Renal pelvis (tissue), 12 donors: ENCODE data around the gene PLCL1. TPM values are rescaled to one million over a fixed set of nuclear protein-coding genes. Genes with fewer than 3 reads are reported as not detected.

Source experiments
- DNase-seq: peaks from one replicate; pipeline ENCODE4 v3.0.0-alpha.2; 2013
- long read RNA-seq, 16 experiments: transcript quantifications; one replicate each; lab custom pipeline, GENCODE V29; 2026
- polyA plus RNA-seq, 3 donors: library from polyadenylated mRNA; unstranded; fragments of 120-200 nt; gene quantifications; one replicate each; pipeline ENCODE4 v1.2.1, GENCODE V29; 2013; ENCODE audit not compliant: insufficient read length in 3 of 3

PLCL1 gene
- polyA plus RNA-seq: 10 to 100 TPM; 13.9 to 16.6 (median 14.2) TPM
- long read RNA-seq, donor 1, full-length matches to known transcripts: 3 of 3 reads
- long read RNA-seq, donor 1, partial matches to known transcripts: 0 of 3 reads
- long read RNA-seq, donor 1, other reads (novel, unspliced or antisense): 0 of 3 reads
- long read RNA-seq, donor 2, full-length matches to known transcripts: 2 of 2 reads
- long read RNA-seq, donor 2, partial matches to known transcripts: 0 of 2 reads
- long read RNA-seq, donor 2, other reads (novel, unspliced or antisense): 0 of 2 reads
- long read RNA-seq, donor 3, full-length matches to known transcripts: 2 of 2 reads
- long read RNA-seq, donor 3, partial matches to known transcripts: 0 of 2 reads
- long read RNA-seq, donor 3, other reads (novel, unspliced or antisense): 0 of 2 reads
- long read RNA-seq, donor 4, full-length matches to known transcripts: 2 of 2 reads
- long read RNA-seq, donor 4, partial matches to known transcripts: 0 of 2 reads
- long read RNA-seq, donor 4, other reads (novel, unspliced or antisense): 0 of 2 reads
- long read RNA-seq, donor 5, full-length matches to known transcripts: 1 of 6 reads
- long read RNA-seq, donor 5, partial matches to known transcripts: 5 of 6 reads
- long read RNA-seq, donor 5, other reads (novel, unspliced or antisense): 0 of 6 reads
- long read RNA-seq, donor 6, full-length matches to known transcripts: 2 of 2 reads
- long read RNA-seq, donor 6, partial matches to known transcripts: 0 of 2 reads
- long read RNA-seq, donor 6, other reads (novel, unspliced or antisense): 0 of 2 reads
- long read RNA-seq, donor 7, full-length matches to known transcripts: 3 of 3 reads
- long read RNA-seq, donor 7, partial matches to known transcripts: 0 of 3 reads
- long read RNA-seq, donor 7, other reads (novel, unspliced or antisense): 0 of 3 reads
- long read RNA-seq, donor 8, full-length matches to known transcripts: 2 of 2 reads
- long read RNA-seq, donor 8, partial matches to known transcripts: 0 of 2 reads
- long read RNA-seq, donor 8, other reads (novel, unspliced or antisense): 0 of 2 reads
- long read RNA-seq, donor 9, full-length matches to known transcripts: 5 of 5 reads
- long read RNA-seq, donor 9, partial matches to known transcripts: 0 of 5 reads
- long read RNA-seq, donor 9, other reads (novel, unspliced or antisense): 0 of 5 reads
- long read RNA-seq, donor 10, full-length matches to known transcripts: 1 of 1 reads
- long read RNA-seq, donor 10, partial matches to known transcripts: 0 of 1 reads
- long read RNA-seq, donor 10, other reads (novel, unspliced or antisense): 0 of 1 reads
- long read RNA-seq, donor 11, full-length matches to known transcripts: 3 of 3 reads
- long read RNA-seq, donor 11, partial matches to known transcripts: 0 of 3 reads
- long read RNA-seq, donor 11, other reads (novel, unspliced or antisense): 0 of 3 reads
- long read RNA-seq, donor 12, full-length matches to known transcripts: 3 of 8 reads
- long read RNA-seq, donor 12, partial matches to known transcripts: 5 of 8 reads
- long read RNA-seq, donor 12, other reads (novel, unspliced or antisense): 0 of 8 reads
- long read RNA-seq, donor 13, full-length matches to known transcripts: 1 of 1 reads
- long read RNA-seq, donor 13, partial matches to known transcripts: 0 of 1 reads
- long read RNA-seq, donor 13, other reads (novel, unspliced or antisense): 0 of 1 reads
- long read RNA-seq, donor 14: 0 reads
- long read RNA-seq, donor 15, full-length matches to known transcripts: 4 of 4 reads
- long read RNA-seq, donor 15, partial matches to known transcripts: 0 of 4 reads
- long read RNA-seq, donor 15, other reads (novel, unspliced or antisense): 0 of 4 reads
- long read RNA-seq, donor 16, full-length matches to known transcripts: 1 of 1 reads
- long read RNA-seq, donor 16, partial matches to known transcripts: 0 of 1 reads
- long read RNA-seq, donor 16, other reads (novel, unspliced or antisense): 0 of 1 reads

DNA sequence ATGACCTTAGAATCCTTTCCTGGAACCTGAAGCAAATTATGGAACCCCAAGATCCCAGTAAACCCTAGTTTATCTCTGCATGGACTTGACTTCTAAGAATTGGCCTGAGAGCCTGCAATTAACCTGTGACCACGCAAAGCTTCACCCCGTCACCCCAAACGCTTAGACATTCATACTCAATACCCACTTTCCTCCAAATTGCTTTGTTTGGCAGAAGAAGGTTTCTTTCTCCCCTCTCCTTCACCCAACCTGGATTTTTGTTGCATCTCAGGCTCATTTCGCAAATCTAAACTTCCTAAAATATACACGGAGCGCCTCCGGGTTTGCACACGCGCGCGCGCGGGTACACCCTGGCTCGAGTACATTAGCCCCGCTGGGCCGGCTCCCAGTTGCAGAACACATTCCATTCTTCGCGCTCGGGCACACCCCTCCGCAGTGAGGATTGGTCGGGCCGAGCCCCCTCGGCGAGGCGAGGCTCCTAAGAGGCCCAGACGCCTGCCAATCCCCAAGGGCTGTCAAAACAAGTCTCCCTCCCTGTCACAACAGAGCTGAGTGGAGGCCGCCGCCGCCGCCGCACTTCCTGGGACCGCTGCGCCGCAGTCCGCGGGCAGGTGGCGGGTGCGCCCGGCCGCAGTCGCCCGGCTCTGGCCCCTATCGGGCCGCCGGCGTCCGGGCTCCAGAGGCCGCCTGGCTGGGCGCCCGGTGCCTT is at the start of gene PLCL1:
Gene PLCL1, plus strand, starts transcription at position 545 of the 709 bp plus-strand sequence.
- DNase-seq: peak; percentile 91

DNA sequence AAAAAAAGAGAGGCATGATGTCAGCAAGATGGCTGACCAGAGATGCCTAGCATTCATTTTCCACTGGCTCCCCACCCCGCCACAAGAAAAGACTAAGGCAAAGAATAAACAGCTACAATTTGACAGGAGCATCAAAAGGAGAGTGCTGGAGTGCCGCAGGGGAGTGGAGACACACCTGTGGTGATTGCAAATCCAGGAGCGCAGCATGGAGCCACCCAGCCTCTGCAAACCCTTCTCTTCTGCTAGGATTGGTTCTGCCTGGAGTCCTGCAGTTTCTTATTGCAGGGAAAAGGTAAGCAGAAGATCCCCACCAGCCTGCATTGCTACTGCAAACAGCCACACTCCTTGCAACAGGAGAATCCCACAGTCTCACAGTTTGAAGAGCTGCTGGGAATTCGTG is 45.4 kb upstream of the PLCL1 start:
- no peak for DNase-seq

DNA sequence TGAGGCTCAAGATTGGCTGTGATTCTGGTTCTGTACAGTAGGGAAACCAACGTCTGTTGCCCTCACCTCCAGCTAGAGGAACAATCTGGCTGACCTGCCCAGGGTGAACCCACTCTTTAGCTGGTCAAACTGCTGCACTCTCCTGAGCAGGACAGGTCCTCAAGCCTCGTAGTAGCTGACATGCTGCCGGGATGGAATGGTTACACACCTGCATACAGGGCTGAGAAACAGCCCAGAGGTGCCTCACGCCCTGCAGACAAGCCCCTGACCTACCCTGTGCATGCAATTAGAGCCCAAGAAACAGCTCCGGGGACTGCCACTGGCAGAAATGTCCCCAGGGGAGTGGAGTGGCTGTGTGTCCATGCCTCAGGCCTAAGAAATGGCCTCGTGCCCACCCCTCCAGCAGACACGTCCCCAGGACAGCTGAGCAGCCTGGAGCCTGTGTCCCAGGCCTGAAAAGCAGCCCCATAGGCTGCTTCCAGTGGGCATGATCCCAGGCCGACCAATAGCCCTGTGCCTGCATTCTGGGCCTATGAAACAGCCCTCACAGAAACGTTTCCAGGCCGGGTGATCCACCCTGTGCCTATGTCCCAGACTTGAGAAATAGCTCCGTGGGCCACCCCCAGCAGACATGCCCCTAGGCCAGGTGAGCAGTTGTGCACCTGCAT is 44.6 kb upstream of the PLCL1 start:
- DNase-seq: no peak

DNA sequence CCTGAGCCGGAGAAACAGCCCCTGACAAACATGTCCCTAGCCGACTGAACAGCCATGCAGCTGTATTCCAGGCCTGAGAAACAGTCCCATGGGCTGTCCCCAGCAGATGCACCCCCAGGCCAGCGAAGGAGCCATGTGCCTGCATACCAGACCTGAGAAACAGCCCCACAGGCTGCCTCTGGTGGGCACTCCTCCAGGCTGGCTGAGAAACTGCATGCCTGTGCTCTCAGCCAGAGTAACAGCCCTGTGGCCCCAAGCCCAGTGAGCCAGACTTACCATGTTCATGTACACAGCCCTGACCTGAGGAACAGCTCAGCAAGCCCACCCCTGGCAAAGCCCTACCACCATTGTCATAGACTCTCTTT is 44.1 kb upstream of the PLCL1 start:
- no peak for DNase-seq

DNA sequence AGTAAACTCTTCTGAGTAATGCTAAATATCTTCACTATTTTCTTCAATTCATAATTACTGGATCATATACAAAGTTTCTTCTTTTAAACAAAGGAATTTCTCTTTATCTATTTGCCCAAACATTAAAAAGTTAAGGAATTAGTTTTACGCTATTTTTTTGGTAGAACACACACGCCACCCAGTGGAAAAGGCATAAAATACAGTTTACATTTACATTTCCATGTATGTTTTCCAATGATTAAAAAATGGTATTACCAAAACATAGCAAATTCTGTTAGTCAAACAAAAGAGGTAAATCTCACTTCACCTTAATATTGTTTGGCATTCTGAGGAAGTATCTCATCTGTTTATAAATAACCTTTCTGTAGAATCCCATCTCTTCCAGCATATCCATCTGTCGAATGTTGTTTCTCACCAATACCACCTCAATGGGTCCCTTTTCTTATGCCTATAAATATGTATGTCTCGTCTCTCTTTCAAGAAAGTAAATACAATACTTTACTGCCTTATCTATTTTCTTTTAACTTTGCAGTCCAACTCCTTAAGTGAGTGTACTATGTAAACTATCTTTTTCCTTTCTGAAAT is 26.5 kb upstream of the PLCL1 start:
- peak; percentile 29 for DNase-seq

DNA sequence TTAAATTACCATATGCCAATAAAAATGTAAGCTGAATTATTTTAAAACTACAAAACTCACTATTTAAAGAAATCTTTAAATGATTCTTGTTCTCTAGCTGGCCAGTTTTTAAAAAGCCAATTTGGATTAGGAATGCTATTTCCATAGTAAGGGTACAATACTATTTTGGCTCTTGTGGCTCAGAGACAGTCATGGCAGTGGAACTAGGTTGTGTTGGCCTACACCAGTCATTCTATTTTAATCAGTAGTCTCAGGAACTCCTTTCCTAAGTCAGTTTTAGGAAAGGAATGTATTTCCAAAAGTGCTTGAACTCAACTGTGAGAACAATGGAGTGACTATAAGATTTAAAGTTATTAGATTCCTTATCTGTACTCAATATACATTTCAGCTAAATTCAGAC is 25.1 kb upstream of the PLCL1 start:
- no peak for DNase-seq

DNA sequence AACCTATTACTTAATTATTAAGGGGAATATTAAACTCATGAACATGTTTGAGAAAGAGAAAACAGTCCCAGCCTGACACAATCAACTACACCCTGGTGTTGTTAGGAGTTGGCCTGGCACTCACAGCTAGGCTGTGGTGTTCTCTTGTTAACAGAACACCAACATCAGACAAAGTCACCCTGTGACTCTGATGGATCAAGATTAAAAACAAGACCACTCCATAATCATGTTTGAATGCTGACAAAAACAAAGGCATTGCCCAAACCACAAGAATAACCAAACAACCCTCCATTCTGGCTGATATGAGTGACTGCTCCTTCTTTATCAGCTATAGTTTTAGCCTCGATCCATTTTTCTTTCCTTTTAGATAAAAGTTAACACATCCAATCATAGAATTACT is 22.3 kb upstream of the PLCL1 start:
- DNase-seq: no peak

DNA sequence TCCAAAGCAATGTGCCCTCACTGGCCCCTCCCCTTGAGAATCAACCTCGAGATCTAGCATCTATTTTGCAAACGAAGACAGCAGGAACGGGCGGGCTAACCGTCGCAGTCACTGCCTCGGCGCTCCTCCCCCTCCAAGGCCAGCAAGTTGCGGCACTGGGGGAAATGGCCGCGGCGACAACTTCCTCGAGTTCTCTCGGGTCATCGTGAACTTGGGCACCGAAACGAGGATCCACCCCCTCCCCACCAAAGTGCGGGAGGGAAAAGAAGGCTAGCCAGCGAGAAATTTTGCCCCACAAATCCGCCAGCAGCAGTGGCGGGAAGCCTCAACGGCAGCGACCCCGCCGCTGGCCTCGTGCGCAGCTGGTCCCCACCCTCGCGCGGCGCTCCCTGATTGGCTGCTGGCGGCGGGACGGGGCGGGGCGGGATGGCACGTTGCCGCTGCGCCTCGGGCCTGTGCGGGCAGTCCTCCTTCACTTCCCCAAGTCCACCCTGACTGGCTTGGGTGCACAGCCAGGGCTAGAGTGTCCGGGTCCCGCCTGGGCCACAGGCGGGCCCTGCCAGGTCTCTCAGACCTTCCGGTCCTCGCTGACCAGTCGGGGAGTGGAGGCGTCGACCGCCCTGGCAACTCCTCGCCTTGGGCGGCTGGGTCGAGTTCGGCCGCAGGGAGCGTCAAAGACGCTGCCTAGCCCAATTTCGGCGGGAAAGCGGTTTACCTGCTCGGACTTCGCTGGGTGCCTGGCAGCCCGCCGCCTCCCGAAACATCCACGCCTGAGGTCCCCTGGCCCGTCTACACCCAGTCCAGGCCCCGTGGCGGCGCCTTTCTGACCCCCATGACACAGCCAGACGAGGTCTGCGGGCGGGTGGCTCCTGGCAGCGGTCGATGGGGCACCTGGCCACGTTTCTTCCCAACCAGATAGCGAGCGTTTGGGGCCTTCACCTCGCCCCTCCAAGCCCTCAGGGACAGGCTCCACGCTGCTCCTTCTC is 19.1 kb upstream of the PLCL1 start, which contains the start of gene BOLL:
Gene BOLL, minus strand, starts transcription at position 364 of the 986 bp plus-strand sequence. CDS start 3,469 bp downstream, outside the sequence.
- DNase-seq: no peak

DNA sequence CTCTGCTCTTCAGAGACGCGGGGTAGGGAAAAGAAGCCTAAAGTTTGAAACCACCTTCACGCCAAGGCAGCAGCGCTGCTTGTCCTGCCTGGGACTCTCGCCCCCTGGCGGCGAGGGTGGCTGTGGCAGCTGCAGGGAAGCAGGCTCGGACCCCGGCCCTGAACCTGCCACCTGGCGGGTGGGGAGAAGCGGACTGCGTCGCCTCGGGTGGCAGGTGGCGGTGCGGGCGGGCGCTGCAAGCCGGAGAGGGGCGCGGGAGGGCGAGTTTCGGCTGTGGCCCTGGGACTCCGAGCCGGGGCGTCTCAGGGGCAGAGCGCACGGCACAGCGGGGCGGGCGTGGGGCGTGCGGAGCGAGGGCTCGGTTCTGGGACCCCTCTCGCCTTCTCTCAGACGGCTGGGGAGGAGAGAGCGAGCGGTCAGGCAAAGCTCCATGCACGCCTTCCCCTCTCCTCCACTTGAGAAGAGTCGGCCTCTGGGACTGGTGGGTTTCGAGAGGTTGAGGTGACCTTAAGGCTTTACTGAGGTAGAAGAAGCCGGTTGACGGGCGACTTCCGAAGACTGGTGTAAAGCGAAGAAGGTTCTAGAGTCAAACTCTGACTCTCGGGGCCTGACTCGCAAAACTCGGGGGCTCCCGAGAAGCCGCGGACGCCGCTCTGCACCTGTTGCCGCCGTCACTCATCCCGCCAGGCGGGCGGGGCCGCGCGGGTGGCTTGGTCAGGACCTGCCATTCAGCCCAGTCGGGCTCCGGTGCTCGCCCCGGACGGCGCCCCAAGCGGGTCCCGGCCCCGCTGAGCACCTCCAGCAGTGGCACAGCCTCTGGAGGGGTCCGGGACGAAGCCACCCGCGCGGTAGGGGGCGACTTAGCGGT is 18.1 kb upstream of the PLCL1 start:
- peak; percentile 29 for DNase-seq

DNA sequence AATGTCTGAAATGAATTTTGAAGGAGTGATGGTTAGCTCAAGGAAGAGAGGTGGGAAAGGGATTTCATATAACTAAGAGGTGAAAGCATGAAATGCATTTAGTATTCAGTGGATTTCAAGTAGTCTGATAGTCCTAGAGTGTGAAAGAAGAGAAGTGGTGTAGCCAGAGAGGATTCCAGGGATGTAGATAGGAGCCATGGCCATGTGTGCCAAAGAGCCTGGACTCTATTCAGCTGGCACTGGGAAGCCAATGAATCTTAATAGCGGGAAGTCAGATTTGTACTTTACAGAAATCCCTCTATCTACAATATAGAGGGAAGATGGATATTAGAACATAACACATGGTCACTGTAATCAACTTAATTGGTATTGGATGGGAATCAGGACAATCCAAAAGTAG is 10.9 kb upstream of the PLCL1 start:
- no peak for DNase-seq

DNA sequence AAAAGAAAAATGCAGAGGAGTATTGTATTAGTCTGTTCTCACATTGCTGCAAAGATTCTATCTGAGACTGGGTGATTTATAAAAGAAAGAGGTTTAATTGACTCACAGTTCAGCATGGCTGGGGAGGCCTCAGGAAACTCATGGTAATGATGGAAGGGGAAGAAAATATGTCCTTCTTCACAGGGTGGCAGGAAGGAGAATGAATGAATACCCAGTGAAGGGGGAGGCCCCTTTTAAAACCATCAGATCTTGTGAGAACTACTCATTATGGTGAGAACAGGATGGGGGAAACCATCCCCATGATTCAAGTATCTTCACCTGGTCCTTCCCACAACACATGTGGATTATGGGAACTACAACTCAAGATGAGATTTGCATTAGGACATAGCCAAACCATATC is 9.1 kb upstream of the PLCL1 start:
- no peak for DNase-seq

DNA sequence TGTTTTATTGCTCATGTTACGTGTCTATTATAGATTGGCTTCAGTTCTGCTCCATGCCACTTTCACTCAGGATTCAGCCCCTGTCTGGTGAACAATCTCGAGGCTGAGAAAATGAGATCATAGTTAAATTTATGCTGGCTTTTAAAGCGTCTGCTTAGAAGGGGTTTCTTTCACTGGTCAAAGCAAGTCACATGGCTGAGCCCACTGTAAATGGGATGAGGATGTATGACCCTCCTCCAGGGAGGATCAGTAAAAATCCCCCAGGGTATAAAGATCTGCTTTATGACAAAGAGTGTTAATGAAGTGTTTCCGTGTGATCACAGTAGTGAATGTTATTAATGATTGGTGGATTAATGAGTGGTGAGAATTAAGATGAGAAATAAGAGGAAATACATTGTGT is 6.2 kb upstream of the PLCL1 start:
- DNase-seq: no peak

DNA sequence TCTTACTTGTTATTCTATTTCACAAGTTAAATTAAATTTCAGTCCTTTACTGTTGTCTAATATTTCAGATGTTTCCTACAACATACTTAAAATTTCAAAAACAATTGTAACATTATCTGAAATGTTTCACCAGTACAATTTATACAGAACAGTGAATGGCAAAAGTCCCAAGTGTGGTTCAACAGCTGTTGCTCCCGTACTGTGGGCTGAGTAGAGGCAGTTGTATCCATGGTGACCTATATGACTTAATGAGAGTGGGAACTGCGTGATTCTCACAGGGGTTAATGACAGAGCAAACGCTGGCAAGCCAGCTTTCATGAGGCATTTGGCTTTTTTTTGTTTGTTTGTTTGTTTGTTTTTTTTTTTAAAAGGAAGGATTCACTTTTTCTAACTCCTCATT is 5.3 kb upstream of the PLCL1 start:
- no peak for DNase-seq

DNA sequence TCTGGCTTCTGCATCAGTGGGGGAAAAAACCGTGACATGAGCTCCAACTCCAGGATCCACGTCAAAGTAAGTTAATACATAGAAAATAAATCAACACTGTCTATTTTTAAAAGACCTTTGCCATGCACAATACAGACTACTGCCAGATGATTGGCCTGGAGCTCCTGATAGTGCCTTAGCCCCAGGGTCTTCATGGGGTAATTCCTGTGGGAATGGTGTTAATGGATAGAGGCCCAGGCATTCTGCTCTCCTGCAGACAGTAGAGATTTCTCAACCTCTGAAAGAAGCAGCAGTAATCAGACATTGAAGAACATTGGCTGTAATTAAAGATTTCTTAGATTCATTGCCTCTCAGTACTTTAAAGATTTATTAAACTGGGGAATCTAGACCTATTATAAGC is 4.3 kb upstream of the PLCL1 start:
- no peak for DNase-seq

DNA sequence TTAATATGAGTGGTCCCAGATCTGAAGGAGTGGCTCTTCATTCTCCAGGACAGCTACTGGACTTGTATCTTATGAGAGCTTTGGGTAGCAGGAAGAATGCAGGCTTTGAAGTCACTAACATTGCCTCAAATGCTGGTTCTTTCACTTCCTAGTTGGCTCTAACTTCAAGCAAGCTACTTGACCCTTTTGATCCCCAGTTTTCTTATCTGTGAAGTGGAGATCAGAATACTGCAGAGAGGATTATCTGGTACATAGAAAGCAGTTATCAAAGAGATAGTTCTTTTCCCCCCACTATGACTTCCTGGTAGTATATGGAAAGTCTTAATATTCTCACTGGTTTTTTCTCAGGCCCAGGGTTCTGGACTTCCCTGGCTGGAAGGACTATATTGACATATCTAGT is 3.4 kb upstream of the PLCL1 start:
- DNase-seq: no peak

DNA sequence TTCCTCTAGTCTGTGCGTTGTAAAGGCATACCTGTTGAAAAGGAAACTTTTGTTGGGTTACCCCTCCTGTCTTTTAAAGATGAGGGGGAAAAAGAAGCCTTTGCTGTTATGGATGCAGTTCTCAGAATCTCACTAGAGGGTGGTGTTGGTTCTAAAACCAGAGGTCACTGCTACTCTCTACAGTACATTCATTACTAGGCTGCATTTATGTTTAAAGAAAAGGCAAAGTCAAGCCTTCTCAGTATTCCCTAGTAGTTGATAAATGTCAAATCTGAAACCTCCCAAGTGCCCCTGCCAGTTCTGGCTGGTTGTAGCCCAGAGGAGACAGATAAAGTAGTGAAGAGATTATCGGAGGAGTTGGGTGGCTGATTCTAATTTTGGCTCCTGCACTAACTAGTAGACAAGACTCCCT is 1.4 kb upstream of the PLCL1 start:
- peak; percentile 55 for DNase-seq
